OCI-LY3 (cell line): ENCODE data around the gene ETF1.

ENCODE experiments used
- H2AFZ ChIP-seq: fragments of 200-600, 300-600 bp; shearing (Covaris generic); 2 replicates; pipeline ENCODE4 v1.6.0; 2014; ENCODE audit warnings: antibody characterized with exemption, low read depth, low read length
- H3K27ac ChIP-seq: fragments of 200-600, 300-600 bp; sonication (generic); 2 replicates; pipeline ENCODE4 v1.5.1; 2014; ENCODE audit warnings: mild to moderate bottlenecking, low read length, moderate library complexity, mixed read lengths
- H3K27me3 ChIP-seq: fragments of 200-600, 300-600 bp; sonication (generic); 2 replicates; pipeline ENCODE4 v1.6.1; 2014; ENCODE audit warnings: low read depth, low read length, mixed read lengths
- H3K36me3 ChIP-seq: fragments of 200-600, 300-600 bp; sonication (generic); replicated peaks from 2 replicates; pipeline ENCODE3; 2014; ENCODE audit warnings: low read depth, low read length, mixed read lengths
- H3K4me1 ChIP-seq: fragments of 300-600, 200-600 bp; sonication (generic); 2 replicates; pipeline ENCODE4 v1.6.1; 2014; ENCODE audit warnings: low read length, mixed read lengths
- H3K4me2 ChIP-seq: fragments of 200-600, 300-600 bp; sonication (generic); 2 replicates; pipeline ENCODE4 v1.6.1; 2014; ENCODE audit warnings: low read length, mixed read lengths
- H3K4me3 ChIP-seq: fragments of 300-600, 200-600 bp; sonication (generic); 2 replicates; pipeline ENCODE4 v1.5.1; 2014; ENCODE audit warnings: antibody characterized with exemption, mild to moderate bottlenecking, low read length, moderate library complexity
- H3K79me2 ChIP-seq: fragments of 300-600, 200-600 bp; shearing (Covaris generic); 2 replicates; pipeline ENCODE4 v1.6.1; 2014; ENCODE audit warnings: mild to moderate bottlenecking, low read length, mixed read lengths
- H3K9ac ChIP-seq: fragments of 300-600, 200-600 bp; shearing (Covaris generic); 2 replicates; pipeline ENCODE4 v1.6.0; 2014; ENCODE audit warnings: mild to moderate bottlenecking, low read length, moderate library complexity
- H3K9me3 ChIP-seq: fragments of 200-600, 300-600 bp; shearing (Covaris generic); 2 replicates; pipeline ENCODE4 v1.6.1; 2014; ENCODE audit warnings: low read length, mixed read lengths; ENCODE audit not compliant: insufficient read depth
- H4K20me1 ChIP-seq: fragments of 200-600, 300-600 bp; sonication (generic); 2 replicates; pipeline ENCODE4 v1.6.1; 2016; ENCODE audit warnings: low read length, mixed read lengths; ENCODE audit not compliant: insufficient read depth
- EZH2phosphoT487 ChIP-seq: fragments of 200-600 bp; shearing (Covaris generic); IDR thresholded peaks from 2 replicates; pipeline ENCODE4 v1.6.1; 2018; ENCODE audit warnings: antibody characterized with exemption, mixed run types, low read depth
- TF ChIP-seq, protein P1 (sequence below): fragments of 200-600, 300-600 bp; sonication (generic); IDR thresholded peaks from 2 replicates; pipeline ENCODE4 v1.5.1; 2014; ENCODE audit warnings: antibody characterized with exemption, low read length, low read depth

The ETF1 gene

DNA sequence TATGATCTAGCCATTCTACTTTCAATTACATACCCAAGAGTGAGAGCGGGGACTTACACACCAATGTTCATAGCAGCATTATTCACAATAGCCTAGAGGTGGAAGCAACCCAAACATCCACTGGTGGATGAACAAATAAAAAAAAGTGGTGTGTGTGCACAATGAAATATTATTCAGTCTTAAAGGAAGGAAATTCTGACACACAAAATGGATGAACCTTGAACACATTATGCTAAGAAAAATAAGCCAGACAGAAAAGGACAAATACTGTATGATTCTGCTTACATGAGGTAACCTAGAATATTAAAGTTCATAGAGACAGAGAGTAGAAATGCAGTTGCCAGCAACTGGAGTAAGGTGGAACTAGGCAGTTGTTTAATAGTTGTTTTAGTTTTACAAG lies 22.1 kb downstream of the ETF1 start:
- H3K79me2 ChIP-seq: peaks cover 82% of the 10 kb centered on the region

DNA sequence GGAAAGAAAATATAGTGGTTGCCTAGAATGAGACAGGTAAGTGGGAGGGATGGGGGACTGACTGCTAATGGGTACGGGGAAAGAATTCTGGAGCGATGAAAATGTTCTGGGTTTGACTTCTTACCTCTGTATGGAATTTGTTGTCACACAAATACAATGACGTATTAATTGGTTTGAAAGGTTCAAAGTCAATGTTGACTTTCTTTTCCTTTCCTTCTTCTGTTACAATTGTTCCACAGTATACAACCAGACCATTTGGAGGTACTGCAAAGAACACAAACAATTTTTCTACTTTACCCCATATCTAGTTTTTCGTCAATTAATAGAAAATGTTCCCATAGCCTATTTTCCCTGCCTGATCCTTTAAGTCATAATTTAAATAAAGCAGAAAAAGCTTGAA lies 25.6 kb downstream of the ETF1 start:
- no peaks in the 10 kb centered on the region for H3K27me3 ChIP-seq
- H3K9ac ChIP-seq: no peak overlapping the region
- no peak overlapping the region for H3K4me3 ChIP-seq
- H3K36me3 ChIP-seq: peaks cover 23% of the 10 kb centered on the region
- no peaks in the 10 kb centered on the region for H3K4me1 ChIP-seq
- H3K27ac ChIP-seq: no peak overlapping the region
- peaks cover 8% of the 10 kb centered on the region; the same call in 1 of the 2 replicates for H4K20me1 ChIP-seq
- H3K4me2 ChIP-seq: no peak overlapping the region
- no peaks in the 10 kb centered on the region for H3K9me3 ChIP-seq
- peaks cover 54% of the 10 kb centered on the region for H3K79me2 ChIP-seq
- TF ChIP-seq, protein P1, sequence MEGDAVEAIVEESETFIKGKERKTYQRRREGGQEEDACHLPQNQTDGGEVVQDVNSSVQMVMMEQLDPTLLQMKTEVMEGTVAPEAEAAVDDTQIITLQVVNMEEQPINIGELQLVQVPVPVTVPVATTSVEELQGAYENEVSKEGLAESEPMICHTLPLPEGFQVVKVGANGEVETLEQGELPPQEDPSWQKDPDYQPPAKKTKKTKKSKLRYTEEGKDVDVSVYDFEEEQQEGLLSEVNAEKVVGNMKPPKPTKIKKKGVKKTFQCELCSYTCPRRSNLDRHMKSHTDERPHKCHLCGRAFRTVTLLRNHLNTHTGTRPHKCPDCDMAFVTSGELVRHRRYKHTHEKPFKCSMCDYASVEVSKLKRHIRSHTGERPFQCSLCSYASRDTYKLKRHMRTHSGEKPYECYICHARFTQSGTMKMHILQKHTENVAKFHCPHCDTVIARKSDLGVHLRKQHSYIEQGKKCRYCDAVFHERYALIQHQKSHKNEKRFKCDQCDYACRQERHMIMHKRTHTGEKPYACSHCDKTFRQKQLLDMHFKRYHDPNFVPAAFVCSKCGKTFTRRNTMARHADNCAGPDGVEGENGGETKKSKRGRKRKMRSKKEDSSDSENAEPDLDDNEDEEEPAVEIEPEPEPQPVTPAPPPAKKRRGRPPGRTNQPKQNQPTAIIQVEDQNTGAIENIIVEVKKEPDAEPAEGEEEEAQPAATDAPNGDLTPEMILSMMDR: no peak
- TF ChIP-seq EZH2phosphoT487: no peak
- H2AFZ ChIP-seq: no peak overlapping the region

More for the DNA sequence above, 22.1 kb downstream of the ETF1 start:
- Histone ChIP-seq H3K4me1 (no peaks in the 10 kb centered on the region), H3K4me2 (no peak overlapping the region), H3K9me3 (no peaks in the 10 kb centered on the region), H2AFZ (no peak overlapping the region), H4K20me1 (peaks cover 8% of the 10 kb centered on the region; the same call in 1 of the 2 replicates), H3K27me3 (no peaks in the 10 kb centered on the region), H3K27ac (no peak overlapping the region), H3K9ac (no peak overlapping the region), H3K4me3 (no peak overlapping the region), H3K36me3 (peaks cover 11% of the 10 kb centered on the region)
- TF ChIP-seq, protein P1: no peak
- no peak for TF ChIP-seq EZH2phosphoT487

DNA sequence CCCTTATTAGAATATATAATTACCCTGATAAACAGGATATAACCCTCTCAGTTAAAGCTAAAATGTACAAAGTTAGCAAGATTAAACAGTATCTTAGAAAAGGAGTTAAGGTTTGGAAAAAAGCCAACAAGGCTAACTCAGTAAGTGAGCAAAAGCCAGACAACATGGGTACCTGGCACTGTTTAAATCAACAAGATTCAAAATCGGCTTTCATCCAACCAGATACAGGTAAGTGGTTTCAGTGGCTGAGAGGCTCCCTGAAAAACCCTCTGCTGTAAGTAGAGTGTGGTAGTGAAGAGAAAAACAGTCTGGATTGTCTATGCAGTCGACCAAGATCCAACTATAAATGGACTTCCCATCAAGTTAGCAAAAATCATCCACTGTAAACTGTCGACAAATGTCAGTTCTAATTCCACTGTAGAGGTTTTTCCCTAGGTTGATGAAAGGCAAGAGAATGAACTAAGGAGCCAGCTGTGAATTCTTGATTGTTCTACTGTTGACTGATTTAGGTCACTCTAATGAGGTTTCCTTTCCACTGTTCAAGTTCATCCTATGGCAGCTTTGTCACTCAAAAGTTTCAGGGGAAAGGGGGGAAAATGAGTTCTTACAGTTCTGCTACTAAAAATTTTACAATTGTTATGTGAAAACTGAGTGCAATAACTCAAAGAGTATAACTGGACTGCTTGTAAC lies 27.3 kb downstream of the ETF1 start:
- H3K9me3 ChIP-seq: no peaks in the 10 kb centered on the region
- no peak for TF ChIP-seq EZH2phosphoT487
- TF ChIP-seq, protein P1: no peak
- no peak overlapping the region for H3K27ac ChIP-seq
- H3K4me2 ChIP-seq: no peak overlapping the region
- H3K9ac ChIP-seq: no peak overlapping the region
- H3K4me1 ChIP-seq: no peaks in the 10 kb centered on the region
- H2AFZ ChIP-seq: no peak overlapping the region
- peaks cover 39% of the 10 kb centered on the region for H3K79me2 ChIP-seq
- peaks cover 4% of the 10 kb centered on the region; the same call in 1 of the 2 replicates for H4K20me1 ChIP-seq
- peaks cover 27% of the 10 kb centered on the region for H3K36me3 ChIP-seq
- H3K4me3 ChIP-seq: no peak overlapping the region
- H3K27me3 ChIP-seq: no peaks in the 10 kb centered on the region

DNA sequence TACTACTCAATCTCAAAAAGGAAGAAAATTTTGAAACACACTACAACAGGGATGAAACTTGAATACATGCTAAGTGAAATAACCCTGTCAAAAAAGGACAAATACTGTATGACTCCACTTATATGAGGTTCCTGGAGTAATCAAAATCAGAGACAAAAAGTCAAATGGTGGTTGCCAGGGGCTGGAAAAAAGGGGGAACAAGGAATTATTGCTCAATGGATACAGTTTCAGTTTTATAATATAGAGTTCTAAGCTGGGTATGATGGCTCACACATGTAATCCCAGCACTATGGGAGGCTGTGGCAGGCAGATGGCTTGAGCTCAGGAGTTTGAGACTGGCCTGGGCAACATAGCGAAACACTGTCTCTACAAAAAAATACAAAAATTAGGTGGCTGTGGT lies 29.0 kb downstream of the ETF1 start:
- Histone ChIP-seq H2AFZ (no peak overlapping the region), H3K4me2 (no peak overlapping the region), H3K4me1 (no peaks in the 10 kb centered on the region), H3K9me3 (no peaks in the 10 kb centered on the region), H3K27ac (no peak overlapping the region), H3K27me3 (no peaks in the 10 kb centered on the region), H3K4me3 (no peak overlapping the region), H4K20me1 (no peaks in the 10 kb centered on the region), H3K79me2 (peaks cover 30% of the 10 kb centered on the region), H3K36me3 (peaks cover 34% of the 10 kb centered on the region), H3K9ac (no peak overlapping the region)
- TF ChIP-seq, protein P1: no peak
- TF ChIP-seq EZH2phosphoT487: no peak
